ENCODE measurements around the gene ATP6V1F.

The ATP6V1F gene

DNA sequence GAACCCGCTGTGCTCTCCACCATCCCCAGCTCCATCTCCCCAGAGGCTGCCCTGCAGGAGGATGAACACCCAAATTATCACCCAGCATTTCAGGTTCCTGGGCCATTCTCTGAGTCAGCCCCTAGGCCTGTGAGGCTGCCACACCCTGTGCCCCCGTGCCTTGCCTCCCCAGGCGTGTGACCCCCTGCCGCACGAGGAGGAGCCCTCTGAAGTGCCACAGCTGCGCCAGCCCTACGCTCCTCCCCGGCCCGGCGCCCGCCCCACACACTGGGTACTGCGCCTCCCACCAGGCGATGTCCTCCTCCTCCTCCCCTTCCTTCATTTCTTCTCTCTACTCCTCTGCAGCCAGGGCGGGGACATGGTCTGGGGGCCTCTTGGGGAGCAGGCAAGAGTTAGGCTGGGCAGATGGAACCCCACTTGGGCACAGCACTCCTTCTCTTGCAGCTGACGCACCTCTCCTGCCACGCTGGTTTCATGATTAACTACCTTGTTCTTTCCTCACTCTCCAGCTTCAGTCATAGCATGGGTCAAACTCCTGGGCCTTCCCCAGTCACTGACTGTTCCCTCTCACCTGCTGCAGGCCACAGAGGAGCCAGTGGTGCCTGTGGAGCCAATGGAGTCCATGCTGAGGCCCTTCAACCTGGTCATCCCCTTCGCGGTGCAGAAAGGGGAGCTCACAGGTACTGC lies 12.7 kb upstream of the ATP6V1F start:
- H2BK120ac ChIP-seq (ENCODE audit: insufficient read depth, low read length, poor library complexity): no peak overlapping the region
- no peaks in the 10 kb centered on the region for H3K4me1 ChIP-seq (ENCODE audit: control insufficient read depth in 1 of 2, insufficient read depth in 2 of 2, low read length in 2 of 2)
- H2AK5ac ChIP-seq (ENCODE audit: low read length): no peak overlapping the region
- H2BK5ac ChIP-seq (ENCODE audit: low read depth, low read length, poor library complexity): no peak overlapping the region
- no peaks in the 10 kb centered on the region for H3K27me3 ChIP-seq (ENCODE audit: insufficient read depth, low read length)
- H3K14ac ChIP-seq (ENCODE audit: low read length): no peak overlapping the region
- no peak overlapping the region for H3K18ac ChIP-seq (ENCODE audit: low read length)
- H3K79me2 ChIP-seq (ENCODE audit: control insufficient read depth, insufficient read depth, low read length, poor library complexity): no peaks in the 10 kb centered on the region
- H2BK12ac ChIP-seq (ENCODE audit: low read length): no peak overlapping the region
- no peak overlapping the region for H3K4me3 ChIP-seq (ENCODE audit: low read depth, low read length)
- no peak overlapping the region for H4K8ac ChIP-seq (ENCODE audit: low read depth, low read length)
- no peak for DNase-seq
- no peak overlapping the region for H4K12ac ChIP-seq (ENCODE audit: low read depth, low read length)
- no peaks in the 10 kb centered on the region for H3K9me3 ChIP-seq (ENCODE audit: insufficient read depth, low read depth, low read length)
- H3K4me2 ChIP-seq (ENCODE audit: low read length): no peak overlapping the region
- peaks cover 96 to 97% of the 10 kb centered on the region in 2 experiments for H3K36me3 ChIP-seq (ENCODE audit: control insufficient read depth in 1 of 2, insufficient read depth in 2 of 2, low read length in 2 of 2)
- no peak overlapping the region for H3K27ac ChIP-seq (ENCODE audit: low read depth, low read length)
- H2AFZ ChIP-seq (ENCODE audit: insufficient read depth, low read length, poor library complexity): no peak overlapping the region
- H4K91ac ChIP-seq (ENCODE audit: low read depth, low read length): no peak overlapping the region
- H3K23ac ChIP-seq (ENCODE audit: low read length): no peak overlapping the region
- H3K4ac ChIP-seq (ENCODE audit: low read depth, low read length): no peak overlapping the region
- H3K9ac ChIP-seq (ENCODE audit: low read length): no peak overlapping the region
- WGBS (ENCODE audit: extremely low coverage, insufficient coverage, insufficient read length): no CpG with 5 or more reads among the region's 18 CpGs
- H3K79me1 ChIP-seq (ENCODE audit: low read length): no peaks in the 10 kb centered on the region

GRCh38 chr7:128852537-128853254 lies 10.0 kb upstream of the ATP6V1F start:
- Histone ChIP-seq H3K4me2 (ENCODE audit: low read length) (no peak overlapping the region), H3K27ac (ENCODE audit: low read depth, low read length) (no peak overlapping the region), H2AK5ac (ENCODE audit: low read length) (no peak overlapping the region), H2BK5ac (ENCODE audit: low read depth, low read length, poor library complexity) (no peak overlapping the region), H4K8ac (ENCODE audit: low read depth, low read length) (no peak overlapping the region), H4K12ac (ENCODE audit: low read depth, low read length) (no peak overlapping the region), H3K79me2 (ENCODE audit: control insufficient read depth, insufficient read depth, low read length, poor library complexity) (no peaks in the 10 kb centered on the region), H3K14ac (ENCODE audit: low read length) (no peak overlapping the region), H2BK12ac (ENCODE audit: low read length) (no peak overlapping the region), H3K4me3 (ENCODE audit: low read depth, low read length) (no peak overlapping the region), H3K18ac (ENCODE audit: low read length) (no peak overlapping the region), H3K4me1 (ENCODE audit: control insufficient read depth in 1 of 2, insufficient read depth in 2 of 2, low read length in 2 of 2) (no peaks in the 10 kb centered on the region), H3K79me1 (ENCODE audit: low read length) (no peaks in the 10 kb centered on the region), H3K9me3 (ENCODE audit: insufficient read depth, low read depth, low read length) (no peaks in the 10 kb centered on the region), H2AFZ (ENCODE audit: insufficient read depth, low read length, poor library complexity) (no peak overlapping the region), H3K27me3 (ENCODE audit: insufficient read depth, low read length) (no peaks in the 10 kb centered on the region), H4K91ac (ENCODE audit: low read depth, low read length) (no peak overlapping the region), H3K9ac (ENCODE audit: low read length) (no peak overlapping the region), H2BK120ac (ENCODE audit: insufficient read depth, low read length, poor library complexity) (no peak overlapping the region), H3K36me3 (ENCODE audit: control insufficient read depth in 1 of 2, insufficient read depth in 2 of 2, low read length in 2 of 2) (peaks cover 93 to 96% of the 10 kb centered on the region in 2 experiments), H3K23ac (ENCODE audit: low read length) (no peak overlapping the region), H3K4ac (ENCODE audit: low read depth, low read length) (no peak overlapping the region)
- DNase-seq: no peak
- WGBS (ENCODE audit: extremely low coverage, insufficient coverage, insufficient read length): no CpG with 5 or more reads among the region's 28 CpGs

- no peak for DNase-seq
Measured at GRCh38 chr7:128853799-128854198, 8.9 kb upstream of the ATP6V1F start.

GRCh38 chr7:128854396-128854795 lies 8.3 kb upstream of the ATP6V1F start:
- Histone ChIP-seq H3K9ac (ENCODE audit: low read length) (no peak overlapping the region), H2AFZ (ENCODE audit: insufficient read depth, low read length, poor library complexity) (no peak overlapping the region), H2BK5ac (ENCODE audit: low read depth, low read length, poor library complexity) (no peak overlapping the region), H3K27me3 (ENCODE audit: insufficient read depth, low read length) (no peaks in the 10 kb centered on the region), H3K36me3 (ENCODE audit: control insufficient read depth in 1 of 2, insufficient read depth in 2 of 2, low read length in 2 of 2) (peaks cover 90% of the 10 kb centered on the region in 2 experiments), H2BK12ac (ENCODE audit: low read length) (no peak overlapping the region), H2BK120ac (ENCODE audit: insufficient read depth, low read length, poor library complexity) (no peak overlapping the region), H3K4me3 (ENCODE audit: low read depth, low read length) (no peak overlapping the region), H3K18ac (ENCODE audit: low read length) (no peak overlapping the region), H3K79me2 (ENCODE audit: control insufficient read depth, insufficient read depth, low read length, poor library complexity) (no peaks in the 10 kb centered on the region), H3K79me1 (ENCODE audit: low read length) (no peaks in the 10 kb centered on the region), H3K4me1 (ENCODE audit: control insufficient read depth in 1 of 2, insufficient read depth in 2 of 2, low read length in 2 of 2) (no peaks in the 10 kb centered on the region), H3K27ac (ENCODE audit: low read depth, low read length) (no peak overlapping the region), H4K12ac (ENCODE audit: low read depth, low read length) (no peak overlapping the region), H3K23ac (ENCODE audit: low read length) (no peak overlapping the region), H2AK5ac (ENCODE audit: low read length) (no peak overlapping the region), H4K91ac (ENCODE audit: low read depth, low read length) (no peak overlapping the region), H3K14ac (ENCODE audit: low read length) (no peak overlapping the region), H3K4me2 (ENCODE audit: low read length) (no peak overlapping the region), H3K9me3 (ENCODE audit: insufficient read depth, low read depth, low read length) (no peaks in the 10 kb centered on the region), H4K8ac (ENCODE audit: low read depth, low read length) (no peak overlapping the region), H3K4ac (ENCODE audit: low read depth, low read length) (no peak overlapping the region)
- no CpG with 5 or more reads among the region's 21 CpGs for WGBS (ENCODE audit: extremely low coverage, insufficient coverage, insufficient read length)
- DNase-seq: no peak

More at GRCh38 chr7:128853799-128854198, 8.9 kb upstream of the ATP6V1F start:
- H3K79me2 ChIP-seq (ENCODE audit: control insufficient read depth, insufficient read depth, low read length, poor library complexity): no peaks in the 10 kb centered on the region
- WGBS (ENCODE audit: extremely low coverage, insufficient coverage, insufficient read length): no CpG with 5 or more reads among the region's 23 CpGs
- H2BK120ac ChIP-seq (ENCODE audit: insufficient read depth, low read length, poor library complexity): no peak overlapping the region
- no peak overlapping the region for H4K12ac ChIP-seq (ENCODE audit: low read depth, low read length)
- H4K91ac ChIP-seq (ENCODE audit: low read depth, low read length): no peak overlapping the region
- H3K79me1 ChIP-seq (ENCODE audit: low read length): no peaks in the 10 kb centered on the region
- H2BK12ac ChIP-seq (ENCODE audit: low read length): no peak overlapping the region
- H3K23ac ChIP-seq (ENCODE audit: low read length): no peak overlapping the region
- no peak overlapping the region for H3K27ac ChIP-seq (ENCODE audit: low read depth, low read length)
- H2BK5ac ChIP-seq (ENCODE audit: low read depth, low read length, poor library complexity): no peak overlapping the region
- no peak overlapping the region for H3K4ac ChIP-seq (ENCODE audit: low read depth, low read length)
- H3K4me2 ChIP-seq (ENCODE audit: low read length): no peak overlapping the region
- H3K18ac ChIP-seq (ENCODE audit: low read length): no peak overlapping the region
- H2AK5ac ChIP-seq (ENCODE audit: low read length): no peak overlapping the region
- no peaks in the 10 kb centered on the region for H3K27me3 ChIP-seq (ENCODE audit: insufficient read depth, low read length)
- H3K14ac ChIP-seq (ENCODE audit: low read length): no peak overlapping the region
- H3K4me1 ChIP-seq (ENCODE audit: control insufficient read depth in 1 of 2, insufficient read depth in 2 of 2, low read length in 2 of 2): no peaks in the 10 kb centered on the region
- no peak overlapping the region for H3K9ac ChIP-seq (ENCODE audit: low read length)
- no peaks in the 10 kb centered on the region for H3K9me3 ChIP-seq (ENCODE audit: insufficient read depth, low read depth, low read length)
- no peak overlapping the region for H2AFZ ChIP-seq (ENCODE audit: insufficient read depth, low read length, poor library complexity)
- peaks cover 91 to 92% of the 10 kb centered on the region in 2 experiments for H3K36me3 ChIP-seq (ENCODE audit: control insufficient read depth in 1 of 2, insufficient read depth in 2 of 2, low read length in 2 of 2)
- H4K8ac ChIP-seq (ENCODE audit: low read depth, low read length): no peak overlapping the region
- H3K4me3 ChIP-seq (ENCODE audit: low read depth, low read length): no peak overlapping the region
